Measurements from ENCODE around the gene NRN1. TPM values are rescaled to one million over a fixed set of nuclear protein-coding genes. Genes with fewer than 3 reads are reported as not detected.
"Not testable (repeated sequence)": the region's sequence is repeated elsewhere in the genome, so short reads cannot be mapped to it uniquely, and the experiment has no call there.

Gene NRN1
- polyA plus RNA-seq, 2 donors = 2.5 to 3.3 TPM

GRCh38 chr6:5986861-5987260, 19.9 kb downstream of the NRN1 start:
- no peaks in the 10 kb centered on the region for H3K36me3 ChIP-seq (ENCODE audit: control insufficient read depth in 2 of 2, insufficient read depth in 2 of 2, low read length in 1 of 2)
- H3K9me3 ChIP-seq (ENCODE audit: control insufficient read depth in 2 of 2, insufficient read depth in 1 of 2, low read depth in 1 of 2, low read length in 1 of 2) = no peaks in the 10 kb centered on the region
- no peak overlapping the region for H3K4me3 ChIP-seq (ENCODE audit: low read depth in 1 of 2, low read length in 2 of 2)
- H3K4me1 ChIP-seq (ENCODE audit: control insufficient read depth in 2 of 2, insufficient read depth in 2 of 2, low read length in 1 of 2) = no peaks in the 10 kb centered on the region
- H3K27ac ChIP-seq (ENCODE audit: low read depth in 2 of 2, low read length in 1 of 2) = no peak overlapping the region
- WGBS, 2 donors = 65 to 75% methylated on average over 2 of the region's 2 CpGs
- peaks cover 0 to 2% of the 10 kb centered on the region in 2 donors for H3K27me3 ChIP-seq (ENCODE audit: control insufficient read depth in 1 of 2, insufficient read depth in 2 of 2, low read length in 2 of 2)

- 63 to 68% methylated on average over 7 of the region's 7 CpGs for WGBS, 2 donors
- Histone ChIP-seq H3K4me3 (ENCODE audit: low read depth in 1 of 2, low read length in 2 of 2) (no peak overlapping the region), H3K36me3 (ENCODE audit: control insufficient read depth in 2 of 2, insufficient read depth in 2 of 2, low read length in 1 of 2) (no peaks in the 10 kb centered on the region), H3K27me3 (ENCODE audit: control insufficient read depth in 1 of 2, insufficient read depth in 2 of 2, low read length in 2 of 2) (peaks cover 0 to 2% of the 10 kb centered on the region in 2 donors), H3K27ac (ENCODE audit: low read depth in 2 of 2, low read length in 1 of 2) (no peak overlapping the region), H3K4me1 (ENCODE audit: control insufficient read depth in 2 of 2, insufficient read depth in 2 of 2, low read length in 1 of 2) (no peaks in the 10 kb centered on the region), H3K9me3 (ENCODE audit: control insufficient read depth in 2 of 2, insufficient read depth in 1 of 2, low read depth in 1 of 2, low read length in 1 of 2) (no peaks in the 10 kb centered on the region)
Measured at GRCh38 chr6:5984150-5985089, 22.3 kb downstream of the NRN1 start.

GRCh38 chr6:5981126-5982026, 25.3 kb downstream of the NRN1 start:
- no peaks in the 10 kb centered on the region for H3K36me3 ChIP-seq (ENCODE audit: control insufficient read depth in 2 of 2, insufficient read depth in 2 of 2, low read length in 1 of 2)
- no peak overlapping the region for H3K27ac ChIP-seq (ENCODE audit: low read depth in 2 of 2, low read length in 1 of 2)
- H3K9me3 ChIP-seq (ENCODE audit: control insufficient read depth in 2 of 2, insufficient read depth in 1 of 2, low read depth in 1 of 2, low read length in 1 of 2) = no peaks in the 10 kb centered on the region
- peaks cover 0 to 2% of the 10 kb centered on the region in 2 donors for H3K27me3 ChIP-seq (ENCODE audit: control insufficient read depth in 1 of 2, insufficient read depth in 2 of 2, low read length in 2 of 2)
- H3K4me1 ChIP-seq (ENCODE audit: control insufficient read depth in 2 of 2, insufficient read depth in 2 of 2, low read length in 1 of 2) = no peaks in the 10 kb centered on the region
- no peak overlapping the region for H3K4me3 ChIP-seq (ENCODE audit: low read depth in 1 of 2, low read length in 2 of 2)
- WGBS, 2 donors = 63 to 71% methylated on average over 7 of the region's 7 CpGs

GRCh38 chr6:5979650-5980420, 26.9 kb downstream of the NRN1 start:
- Histone ChIP-seq H3K4me1 (ENCODE audit: control insufficient read depth in 2 of 2, insufficient read depth in 2 of 2, low read length in 1 of 2) (no peaks in the 10 kb centered on the region), H3K9me3 (ENCODE audit: control insufficient read depth in 2 of 2, insufficient read depth in 1 of 2, low read depth in 1 of 2, low read length in 1 of 2) (no peaks in the 10 kb centered on the region), H3K27me3 (ENCODE audit: control insufficient read depth in 1 of 2, insufficient read depth in 2 of 2, low read length in 2 of 2) (peaks cover 0 to 2% of the 10 kb centered on the region in 2 donors), H3K4me3 (ENCODE audit: low read depth in 1 of 2, low read length in 2 of 2) (no peak overlapping the region), H3K36me3 (ENCODE audit: control insufficient read depth in 2 of 2, insufficient read depth in 2 of 2, low read length in 1 of 2) (no peaks in the 10 kb centered on the region), H3K27ac (ENCODE audit: low read depth in 2 of 2, low read length in 1 of 2) (no peak overlapping the region)
- WGBS, 2 donors = 46 to 60% methylated on average over 9 of the region's 9 CpGs

GRCh38 chr6:5976811-5977210, 29.9 kb downstream of the NRN1 start:
- Histone ChIP-seq H3K36me3 (ENCODE audit: control insufficient read depth in 2 of 2, insufficient read depth in 2 of 2, low read length in 1 of 2) (no peaks in the 10 kb centered on the region), H3K27me3 (ENCODE audit: control insufficient read depth in 1 of 2, insufficient read depth in 2 of 2, low read length in 2 of 2) (no peaks in the 10 kb centered on the region), H3K27ac (ENCODE audit: low read depth in 2 of 2, low read length in 1 of 2) (no peak overlapping the region), H3K9me3 (ENCODE audit: control insufficient read depth in 2 of 2, insufficient read depth in 1 of 2, low read depth in 1 of 2, low read length in 1 of 2) (no peaks in the 10 kb centered on the region), H3K4me1 (ENCODE audit: control insufficient read depth in 2 of 2, insufficient read depth in 2 of 2, low read length in 1 of 2) (no peaks in the 10 kb centered on the region), H3K4me3 (ENCODE audit: low read depth in 1 of 2, low read length in 2 of 2) (no peak overlapping the region)
- WGBS, 2 donors = 79 to 81% methylated on average over 3 of the region's 3 CpGs

- H3K27me3 ChIP-seq (ENCODE audit: control insufficient read depth in 1 of 2, insufficient read depth in 2 of 2, low read length in 2 of 2) = peaks cover 0 to 2% of the 10 kb centered on the region in 2 donors
- no peaks in the 10 kb centered on the region for H3K4me1 ChIP-seq (ENCODE audit: control insufficient read depth in 2 of 2, insufficient read depth in 2 of 2, low read length in 1 of 2)
- H3K27ac ChIP-seq (ENCODE audit: low read depth in 2 of 2, low read length in 1 of 2) = no peak overlapping the region
- H3K9me3 ChIP-seq (ENCODE audit: control insufficient read depth in 2 of 2, insufficient read depth in 1 of 2, low read depth in 1 of 2, low read length in 1 of 2) = no peaks in the 10 kb centered on the region
- H3K36me3 ChIP-seq (ENCODE audit: control insufficient read depth in 2 of 2, insufficient read depth in 2 of 2, low read length in 1 of 2) = no peaks in the 10 kb centered on the region
- H3K4me3 ChIP-seq (ENCODE audit: low read depth in 1 of 2, low read length in 2 of 2) = no peak overlapping the region
- 28 to 38% methylated on average over 11 of the region's 11 CpGs for WGBS, 2 donors
Measured at GRCh38 chr6:5968817-5969734, 37.6 kb downstream of the NRN1 start.

GRCh38 chr6:5968036-5968435, 38.7 kb downstream of the NRN1 start:
- not testable (repeated sequence) for H3K4me3 ChIP-seq (ENCODE audit: low read depth in 1 of 2, low read length in 2 of 2); H3K4me1 ChIP-seq (ENCODE audit: control insufficient read depth in 2 of 2, insufficient read depth in 2 of 2, low read length in 1 of 2)
- 77 to 82% methylated on average over 3 of the region's 3 CpGs for WGBS, 2 donors

GRCh38 chr6:5967594-5967993, 39.1 kb downstream of the NRN1 start:
- no peaks in the 10 kb centered on the region for H3K4me1 ChIP-seq (ENCODE audit: control insufficient read depth in 2 of 2, insufficient read depth in 2 of 2, low read length in 1 of 2)
- no peaks in the 10 kb centered on the region for H3K36me3 ChIP-seq (ENCODE audit: control insufficient read depth in 2 of 2, insufficient read depth in 2 of 2, low read length in 1 of 2)
- H3K9me3 ChIP-seq (ENCODE audit: control insufficient read depth in 2 of 2, insufficient read depth in 1 of 2, low read depth in 1 of 2, low read length in 1 of 2) = peaks cover 0 to 2% of the 10 kb centered on the region in 2 donors
- H3K4me3 ChIP-seq (ENCODE audit: low read depth in 1 of 2, low read length in 2 of 2) = no peak overlapping the region
- H3K27ac ChIP-seq (ENCODE audit: low read depth in 2 of 2, low read length in 1 of 2) = no peak overlapping the region
- H3K27me3 ChIP-seq (ENCODE audit: control insufficient read depth in 1 of 2, insufficient read depth in 2 of 2, low read length in 2 of 2) = peaks cover 0 to 2% of the 10 kb centered on the region in 2 donors
- 55 to 60% methylated on average over 1 of the region's 1 CpG for WGBS, 2 donors

More at GRCh38 chr6:5968036-5968435, 38.7 kb downstream of the NRN1 start:
- not testable (repeated sequence) for H3K9me3 ChIP-seq (ENCODE audit: control insufficient read depth in 2 of 2, insufficient read depth in 1 of 2, low read depth in 1 of 2, low read length in 1 of 2); H3K36me3 ChIP-seq (ENCODE audit: control insufficient read depth in 2 of 2, insufficient read depth in 2 of 2, low read length in 1 of 2); H3K27me3 ChIP-seq (ENCODE audit: control insufficient read depth in 1 of 2, insufficient read depth in 2 of 2, low read length in 2 of 2); H3K27ac ChIP-seq (ENCODE audit: low read depth in 2 of 2, low read length in 1 of 2)
